ENCODE data around the gene LHPP.

GRCh38 chr10:124508070-124508667, 46.5 kb downstream of the LHPP start:
- TF ChIP-seq CTCF (IDR thresholded peaks at IDR 0.05 in 8 of 11, conservative IDR thresholded peaks at IDR 0.05 in 3 of 11) (no peak), POLR2A (IDR thresholded peaks at IDR 0.05) (no peak)

Data from spleen (tissue), 7 donors.